Measurements from ENCODE around the gene HOTAIR. TPM values are rescaled to one million over a fixed set of nuclear protein-coding genes. Genes with fewer than 3 reads are reported as not detected.

The HOTAIR gene
- total RNA-seq, 2 donors from 2014 or later, result not detected

DNA sequence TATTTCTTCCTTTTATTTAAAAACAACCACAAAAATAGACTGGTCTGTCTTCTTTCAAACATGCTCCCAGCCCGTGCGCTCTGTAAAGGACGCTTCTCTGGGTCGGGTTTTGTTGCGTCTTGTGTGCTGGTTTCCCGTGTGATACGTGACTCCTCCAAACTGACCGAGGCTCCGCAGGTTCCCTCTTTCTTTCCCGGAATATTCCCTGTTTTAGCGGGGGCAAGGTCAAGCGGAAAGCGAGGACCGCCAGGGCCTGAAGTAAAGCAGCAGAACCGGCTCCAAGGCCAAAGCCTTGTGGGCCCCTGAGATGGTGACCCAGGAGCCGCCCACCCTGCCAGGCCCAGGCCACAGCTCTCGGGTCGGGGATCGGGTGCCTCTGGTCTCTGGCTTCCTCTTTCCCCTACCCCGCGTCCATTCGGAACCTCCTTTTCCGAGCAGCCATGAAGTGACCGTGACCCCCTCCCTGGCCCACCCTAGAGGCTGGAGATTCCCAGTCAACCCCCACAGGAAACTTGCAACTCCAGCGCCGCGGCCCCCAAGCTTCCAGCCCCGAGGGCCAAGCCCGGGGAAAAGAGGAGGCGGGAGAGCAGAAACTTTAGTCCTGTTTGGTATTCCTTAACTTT lies 9.3 kb upstream of the HOTAIR start:
- H3K36me3 Mint-ChIP-seq, result peaks cover 10% of the 10 kb centered on the region in 2 donors
- H3K27ac Mint-ChIP-seq, result no peak overlapping the region
- H3K9me3 Mint-ChIP-seq, result no peaks in the 10 kb centered on the region
- ATAC-seq (no peak), DNase-seq (ENCODE audit: low spot score in 2 of 2) (no peak)

DNA sequence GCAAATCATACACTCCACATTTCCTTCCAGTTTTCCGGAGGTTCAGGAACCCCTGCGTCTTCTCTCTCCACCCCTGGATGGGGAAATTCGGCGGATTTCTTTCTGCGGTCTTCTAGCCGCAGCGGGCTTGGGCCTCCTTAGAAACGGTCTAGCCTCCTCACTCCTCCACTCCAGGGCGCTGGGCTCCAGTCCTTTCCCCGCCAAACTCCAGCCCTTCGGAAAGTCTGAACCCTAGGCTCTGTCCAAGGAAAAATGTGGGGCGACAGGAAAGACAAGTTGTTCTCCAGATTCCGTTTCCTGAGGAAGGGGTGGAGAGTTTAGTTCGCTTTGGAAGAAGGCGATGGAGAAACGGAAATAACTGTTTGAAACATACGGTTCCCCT lies 8.8 kb upstream of the HOTAIR start:
- ATAC-seq, result no peak
- H3K27ac Mint-ChIP-seq, result peak overlapping the region in 1 of 2 donors; percentile 29
- no peaks in the 10 kb centered on the region for H3K9me3 Mint-ChIP-seq
- H3K36me3 Mint-ChIP-seq, result peaks cover 10% of the 10 kb centered on the region in 2 donors
- no peak for DNase-seq (ENCODE audit: low spot score in 2 of 2)

- DNase-seq (ENCODE audit: low spot score in 2 of 2) (no peak), ATAC-seq (no peak)
- H3K9me3 Mint-ChIP-seq, result no peaks in the 10 kb centered on the region
- peaks cover 10% of the 10 kb centered on the region in 2 donors for H3K36me3 Mint-ChIP-seq
- H3K27ac Mint-ChIP-seq, result peak overlapping the region in 1 of 2 donors; percentile 29
Measured at GRCh38 chr12:53982648-53983567, 8.2 kb upstream of the HOTAIR start.

- no peaks in the 10 kb centered on the region for H3K9me3 Mint-ChIP-seq
- H3K27ac Mint-ChIP-seq, result no peak overlapping the region
- DNase-seq (ENCODE audit: low spot score in 2 of 2) (no peak), ATAC-seq (no peak)
- peaks cover 8 to 10% of the 10 kb centered on the region in 2 donors for H3K36me3 Mint-ChIP-seq
Measured at GRCh38 chr12:53981634-53982565, 7.1 kb upstream of the HOTAIR start.

GRCh38 chr12:53980802-53981496 lies 6.2 kb upstream of the HOTAIR start:
- DNase-seq (ENCODE audit: low spot score in 2 of 2) (no peak), ATAC-seq (no peak)
- Mint-ChIP-seq H3K36me3 (peaks cover 0 to 10% of the 10 kb centered on the region in 2 donors), H3K9me3 (no peaks in the 10 kb centered on the region), H3K27ac (no peak overlapping the region)

DNA sequence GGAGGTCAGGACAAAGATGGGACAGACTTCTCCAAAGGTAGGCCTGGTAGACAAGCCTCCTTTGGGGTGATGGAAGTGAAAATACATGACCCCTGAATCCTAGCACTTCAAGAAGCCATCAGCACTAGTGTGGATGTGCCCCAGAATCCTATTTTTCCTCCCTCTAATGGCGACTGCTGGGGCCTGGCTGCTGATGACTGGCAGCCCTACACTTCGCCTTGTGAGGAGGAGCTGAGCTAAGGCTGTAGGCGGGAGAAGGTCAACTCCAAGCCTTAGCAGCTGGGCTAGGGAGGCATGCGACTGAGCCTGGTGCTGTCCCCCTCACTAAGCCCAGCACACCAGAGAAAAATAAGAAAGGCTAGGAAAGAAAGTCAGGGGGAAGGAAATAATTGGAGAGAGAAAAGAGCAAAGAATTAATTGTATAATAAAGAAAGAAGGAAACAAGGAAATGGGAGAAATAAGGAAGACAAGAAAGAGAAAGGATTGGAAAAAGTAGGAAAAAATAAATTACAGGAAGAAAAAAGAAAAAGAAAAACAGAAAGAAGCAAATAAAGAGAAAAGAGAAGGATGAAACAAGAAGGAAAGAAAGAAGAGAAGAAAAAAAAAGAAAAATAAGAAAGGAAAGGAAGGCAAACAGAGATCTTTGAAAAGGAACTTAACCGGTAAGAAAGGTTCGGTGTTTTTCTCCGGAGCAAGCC lies 5.5 kb upstream of the HOTAIR start:
- Mint-ChIP-seq H3K9me3 (no peaks in the 10 kb centered on the region), H3K27ac (peak overlapping the region; percentile 31 to 59), H3K36me3 (peaks cover 0 to 10% of the 10 kb centered on the region in 2 donors)
- no peak for DNase-seq (ENCODE audit: low spot score in 2 of 2)
- ATAC-seq, result no peak

GRCh38 chr12:53978477-53979356 lies 4.0 kb upstream of the HOTAIR start:
- no peak overlapping the region for H3K27ac Mint-ChIP-seq
- no peak for DNase-seq (ENCODE audit: low spot score in 2 of 2)

GRCh38 chr12:53977596-53978445 lies 3.1 kb upstream of the HOTAIR start:
- ATAC-seq (no peak), DNase-seq (ENCODE audit: low spot score in 2 of 2) (no peak)
- H3K27ac Mint-ChIP-seq, result no peak overlapping the region
- H3K36me3 Mint-ChIP-seq, result peaks cover 6 to 17% of the 10 kb centered on the region in 2 donors
- H3K9me3 Mint-ChIP-seq, result peaks cover 0 to 5% of the 10 kb centered on the region in 2 donors

More at GRCh38 chr12:53978477-53979356, 4.0 kb upstream of the HOTAIR start:
- no peaks in the 10 kb centered on the region for H3K9me3 Mint-ChIP-seq
- ATAC-seq, result no peak
- peaks cover 0 to 10% of the 10 kb centered on the region in 2 donors for H3K36me3 Mint-ChIP-seq

- Mint-ChIP-seq H3K36me3 (peaks cover 7 to 18% of the 10 kb centered on the region in 2 donors), H3K9me3 (peaks cover 0 to 5% of the 10 kb centered on the region in 2 donors), H3K27ac (no peak overlapping the region)
- DNase-seq (ENCODE audit: low spot score in 2 of 2), result no peak
- ATAC-seq, result no peak
Measured at GRCh38 chr12:53976823-53977595, 2.3 kb upstream of the HOTAIR start.

DNA sequence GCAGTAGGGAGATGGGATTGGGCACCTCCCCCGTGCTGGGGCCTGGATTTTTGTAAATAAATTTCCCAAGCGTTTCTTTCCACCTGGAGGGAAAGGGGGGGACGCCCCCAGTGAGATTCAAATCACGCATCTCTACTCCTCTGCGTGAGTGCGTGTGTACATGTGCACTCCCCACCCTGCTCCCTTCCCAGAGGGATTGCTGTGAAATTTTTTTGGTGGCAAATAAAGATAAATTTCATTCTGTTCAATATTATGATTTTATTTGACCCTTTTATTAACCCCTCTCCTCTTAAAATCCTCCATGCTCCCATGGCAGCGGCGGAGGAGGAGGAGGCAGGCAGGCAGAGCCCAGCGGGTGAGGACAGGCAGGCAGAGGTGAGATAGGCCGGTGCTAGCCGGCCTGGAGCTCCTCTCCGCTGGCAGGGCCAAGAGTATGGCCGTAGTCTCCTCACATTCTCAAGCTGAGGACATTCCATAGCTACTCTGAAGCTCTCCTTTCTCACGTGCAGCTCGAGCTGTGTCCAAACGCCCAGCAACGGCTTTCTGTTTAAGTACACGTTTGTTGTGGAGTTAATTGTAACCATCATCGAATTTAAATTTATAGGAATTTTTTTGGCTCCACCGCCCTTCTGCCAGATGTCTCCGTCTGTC lies 1.5 kb upstream of the HOTAIR start:
- H3K36me3 Mint-ChIP-seq, result peaks cover 7 to 22% of the 10 kb centered on the region in 2 donors
- no peak for DNase-seq (ENCODE audit: low spot score in 2 of 2)
- ATAC-seq, result no peak
- H3K9me3 Mint-ChIP-seq, result peaks cover 0 to 5% of the 10 kb centered on the region in 2 donors
- peak overlapping the region in 1 of 2 donors; percentile 23 for H3K27ac Mint-ChIP-seq

GRCh38 chr12:53975479-53976152 lies 862 bp upstream of the HOTAIR start:
- H3K36me3 Mint-ChIP-seq, result peaks cover 7 to 26% of the 10 kb centered on the region in 2 donors
- H3K9me3 Mint-ChIP-seq, result peaks cover 0 to 5% of the 10 kb centered on the region in 2 donors
- peak overlapping the region in 1 of 2 donors; percentile 23 for H3K27ac Mint-ChIP-seq
- ATAC-seq (no peak), DNase-seq (ENCODE audit: low spot score in 2 of 2) (no peak)

GRCh38 chr12:53975064-53975471 lies 314 bp upstream of the HOTAIR start:
- DNase-seq (ENCODE audit: low spot score in 2 of 2) (no peak), ATAC-seq (no peak)
- Mint-ChIP-seq H3K36me3 (peaks cover 7 to 22% of the 10 kb centered on the region in 2 donors), H3K9me3 (peaks cover 0 to 5% of the 10 kb centered on the region in 2 donors), H3K27ac (no peak overlapping the region)

Measured in activated naive CD4-positive, alpha-beta T cell treated with anti-CD3 and anti-CD28 coated beads, Interleukin-2, amount 50 U/mL, for 72 hours (primary cell).